Loucy (cell line): Measurements from ENCODE around the gene FHDC1.
A peak's percentile ranks its signal among the peaks of the same experiment; 100 is the strongest.

ENCODE experiments used
- H2AFZ ChIP-seq: fragments of 200-600 bp; sonication (generic); 2 replicates; pipeline ENCODE4 v1.6.0; 2016; ENCODE audit warnings: antibody characterized with exemption, mild to moderate bottlenecking, low read length, moderate library complexity
- H3F3A ChIP-seq: fragments of 200-600 bp; 2 replicates; pipeline ENCODE4 v1.6.0; 2016; ENCODE audit warnings: antibody characterized with exemption, low read depth, mild to moderate bottlenecking
- H3K27me3 ChIP-seq: fragments of 200-600 bp; sonication (generic); 2 replicates; pipeline ENCODE4 v1.6.1; 2014; ENCODE audit warnings: low read length, mild to moderate bottlenecking; ENCODE audit not compliant: insufficient read depth, poor library complexity, severe bottlenecking
- H3K36me3 ChIP-seq: fragments of 200-600 bp; sonication (generic); 2 replicates; pipeline ENCODE4 v1.6.1; 2016; ENCODE audit warnings: low read length; ENCODE audit not compliant: insufficient read depth
- H3K4me1 ChIP-seq: fragments of 200-600 bp; sonication (generic); 2 replicates; pipeline ENCODE4 v1.5.1; 2014; ENCODE audit warnings: low read length, mild to moderate bottlenecking; ENCODE audit not compliant: insufficient read depth, poor library complexity, severe bottlenecking
- H3K4me2 ChIP-seq: fragments of 200-600 bp; sonication (generic); 2 replicates; pipeline ENCODE4 v1.6.0; 2014; ENCODE audit warnings: antibody characterized with exemption, low read length, low read depth, mild to moderate bottlenecking; ENCODE audit not compliant: poor library complexity, severe bottlenecking
- H3K4me3 ChIP-seq: fragments of 200-600 bp; sonication (generic); 2 replicates; pipeline ENCODE4 v1.5.1; 2014; ENCODE audit warnings: low read length, mild to moderate bottlenecking, mixed read lengths; ENCODE audit not compliant: poor library complexity, severe bottlenecking
- H3K79me2 ChIP-seq: fragments of 200-600 bp; sonication (generic); 2 replicates; pipeline ENCODE4 v1.6.1; 2014; ENCODE audit warnings: low read length; ENCODE audit not compliant: insufficient read depth
- H3K9ac ChIP-seq: fragments of 200-600 bp; sonication (generic); 2 replicates; pipeline ENCODE4 v1.6.0; 2014; ENCODE audit warnings: mild to moderate bottlenecking, low read depth, low read length, moderate library complexity; ENCODE audit not compliant: poor library complexity, severe bottlenecking
- H3K9me2 ChIP-seq: fragments of 200-600 bp; sonication (generic); replicated peaks from 2 replicates; pipeline ENCODE4 v1.6.1; 2016; ENCODE audit warnings: low read depth, low read length, mixed read lengths
- H3K9me3 ChIP-seq: fragments of 200-600 bp; sonication (generic); 2 replicates; pipeline ENCODE4 v1.6.1; 2014; ENCODE audit warnings: mild to moderate bottlenecking, antibody characterized with exemption, low read length, low read depth; ENCODE audit not compliant: insufficient read depth
- H4K20me1 ChIP-seq: fragments of 200-600 bp; sonication (generic); 2 replicates; pipeline ENCODE4 v1.6.0; 2014; ENCODE audit warnings: antibody characterized with exemption, low read length, mild to moderate bottlenecking; ENCODE audit not compliant: insufficient read depth, poor library complexity, severe bottlenecking
- CTCF ChIP-seq: fragments of 200-600 bp; sonication (generic); conservative IDR thresholded peaks from 2 replicates; pipeline ENCODE4 v1.5.1; 2014; ENCODE audit warnings: mild to moderate bottlenecking, antibody characterized with exemption, low read length
- EZH2phosphoT487 ChIP-seq: fragments of 200-600 bp; IDR thresholded peaks from 2 replicates; pipeline ENCODE4 v1.6.1; 2018; ENCODE audit warnings: antibody characterized with exemption, mild to moderate bottlenecking, moderate library complexity, borderline replicate concordance

The FHDC1 gene

GRCh38 chr4:153023692-153024394 is 87.7 kb downstream of the FHDC1 start:
- Histone ChIP-seq H2AFZ (no peak overlapping the region), H3K4me2 (no peak overlapping the region), H3K4me1 (peaks cover 4% of the 10 kb centered on the region), H3K9me2 (no peaks in the 10 kb centered on the region), H3K9me3 (peaks cover 3% of the 10 kb centered on the region; the same call in 1 of the 2 replicates), H3K4me3 (no peak overlapping the region), H3F3A (no peaks in the 10 kb centered on the region), H3K79me2 (no peaks in the 10 kb centered on the region), H4K20me1 (no peaks in the 10 kb centered on the region), H3K27me3 (no peaks in the 10 kb centered on the region), H3K36me3 (no peaks in the 10 kb centered on the region), H3K9ac (no peak overlapping the region)
- no peak for TF ChIP-seq EZH2phosphoT487
- TF ChIP-seq CTCF: no peak

DNA sequence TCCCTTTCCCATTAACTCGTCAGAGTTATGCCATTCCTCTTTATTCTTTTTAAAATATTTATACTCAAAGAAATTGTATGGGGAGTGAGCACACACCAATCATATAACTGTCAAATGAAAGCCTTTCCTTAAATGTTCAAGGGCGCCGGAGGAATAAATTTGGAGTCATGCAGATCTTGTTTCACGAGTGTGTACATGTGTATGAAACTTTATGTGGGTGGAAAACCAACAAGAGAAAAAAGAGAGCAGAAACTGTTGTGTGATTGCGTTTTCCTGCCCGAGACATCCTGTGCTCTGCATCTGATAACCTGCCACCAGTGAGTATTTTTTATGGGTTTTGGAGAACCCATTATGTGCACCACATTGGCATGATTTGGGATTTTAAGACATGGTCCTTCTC is 88.3 kb downstream of the FHDC1 start:
- peaks cover 4% of the 10 kb centered on the region for H3K4me1 ChIP-seq
- H3K36me3 ChIP-seq: no peaks in the 10 kb centered on the region
- H3K79me2 ChIP-seq: no peaks in the 10 kb centered on the region
- no peak overlapping the region for H3K4me2 ChIP-seq
- H2AFZ ChIP-seq: no peak overlapping the region
- H3K9me3 ChIP-seq: peaks cover 3% of the 10 kb centered on the region; the same call in 1 of the 2 replicates
- H3K4me3 ChIP-seq: no peak overlapping the region
- no peaks in the 10 kb centered on the region for H4K20me1 ChIP-seq
- no peaks in the 10 kb centered on the region for H3K9me2 ChIP-seq
- H3K9ac ChIP-seq: no peak overlapping the region
- H3F3A ChIP-seq: no peaks in the 10 kb centered on the region
- TF ChIP-seq CTCF (no peak), EZH2phosphoT487 (no peak)
- H3K27me3 ChIP-seq: no peaks in the 10 kb centered on the region

DNA sequence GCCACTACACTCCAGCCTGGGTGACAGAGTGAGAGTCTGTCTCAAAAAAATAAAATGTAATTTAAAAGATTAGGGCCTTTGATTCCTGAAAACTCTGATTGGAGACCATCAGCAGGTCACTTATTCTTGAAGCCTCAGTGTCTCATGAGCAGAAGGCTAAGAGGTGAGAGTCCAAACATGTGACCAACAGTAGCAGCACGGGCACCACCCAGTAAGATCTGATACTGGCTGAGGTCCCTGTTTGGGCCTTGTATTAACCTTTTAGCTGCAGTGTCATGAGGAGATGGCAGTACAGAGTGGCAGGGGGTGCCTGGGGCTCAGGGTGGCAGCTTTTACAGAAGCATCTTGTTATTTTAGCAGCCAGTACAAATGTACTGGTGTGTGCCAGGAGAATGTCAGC is 89.3 kb downstream of the FHDC1 start:
- TF ChIP-seq CTCF: no peak
- TF ChIP-seq EZH2phosphoT487: no peak
- Histone ChIP-seq H3K4me1 (peaks cover 4% of the 10 kb centered on the region), H3K27me3 (no peaks in the 10 kb centered on the region), H4K20me1 (no peaks in the 10 kb centered on the region), H3K4me3 (no peak overlapping the region), H3K9me3 (peaks cover 3% of the 10 kb centered on the region; the same call in 1 of the 2 replicates), H2AFZ (peak overlapping the region; percentile 25; the same call in 1 of the 2 replicates), H3K9me2 (no peaks in the 10 kb centered on the region), H3K9ac (no peak overlapping the region), H3F3A (no peaks in the 10 kb centered on the region), H3K4me2 (no peak overlapping the region), H3K36me3 (no peaks in the 10 kb centered on the region), H3K79me2 (no peaks in the 10 kb centered on the region)
